Omental fat pad (tissue), 4 donors: ENCODE results near the gene RSPO4. TPM values are rescaled to one million over a fixed set of nuclear protein-coding genes. Genes with fewer than 3 reads are reported as not detected.
A peak's percentile ranks its signal among the peaks of the same experiment; 100 is the strongest.

Experiments used
- ATAC-seq: fragments of 150-250 bp; one replicate; pipeline ENCODE4 v1.9.1; 2016; ENCODE audit warnings: mild to moderate bottlenecking, moderate library complexity; ENCODE audit not compliant: low FRiP score
- DNase-seq: peaks from one replicate; pipeline ENCODE4 v3.0.0-alpha.2; 2019; ENCODE audit warnings: low spot score
- CTCF ChIP-seq, 3 donors: fragments of 450-650 bp; IDR thresholded peaks; one replicate each; pipeline ENCODE4 v1.5.1; 2016 to 2017; ENCODE audit warnings: antibody characterized with exemption in 3 of 3, mild to moderate bottlenecking in 3 of 3, moderate library complexity in 2 of 3
- total RNA-seq, 4 donors: library from RNA; depleted of rRNA; stranded (reverse); fragments of >200 nt; gene quantifications; one replicate each; pipeline ENCODE4 v1.1.0, GENCODE V29; 2016

The RSPO4 gene
- total RNA-seq, 4 donors from 2014 or later = not detected

- no peak for ATAC-seq
- no peak for TF ChIP-seq CTCF (IDR thresholded peaks at IDR 0.05)
- DNase-seq = no peak
These were observed 4.6 kb downstream of the RSPO4 start for GRCh38 chr20:997486-997885.

GRCh38 chr20:997016-997415, 5.1 kb downstream of the RSPO4 start:
- TF ChIP-seq CTCF (IDR thresholded peaks at IDR 0.05) = no peak
- ATAC-seq (no peak), DNase-seq (no peak)

GRCh38 chr20:995170-995569, 6.9 kb downstream of the RSPO4 start:
- TF ChIP-seq CTCF (IDR thresholded peaks at IDR 0.05) = no peak
- DNase-seq = no peak
- no peak for ATAC-seq

GRCh38 chr20:992801-993535, 9.1 kb downstream of the RSPO4 start:
- ATAC-seq (no peak), DNase-seq (no peak)
- TF ChIP-seq CTCF (IDR thresholded peaks at IDR 0.05) = no peak

GRCh38 chr20:991850-992249, 10.3 kb downstream of the RSPO4 start:
- DNase-seq (no peak), ATAC-seq (no peak)
- no peak for TF ChIP-seq CTCF (IDR thresholded peaks at IDR 0.05)

GRCh38 chr20:990293-990959, 11.7 kb downstream of the RSPO4 start:
- no peak for TF ChIP-seq CTCF (IDR thresholded peaks at IDR 0.05)
- ATAC-seq (peak; percentile 37), DNase-seq (no peak)

DNA sequence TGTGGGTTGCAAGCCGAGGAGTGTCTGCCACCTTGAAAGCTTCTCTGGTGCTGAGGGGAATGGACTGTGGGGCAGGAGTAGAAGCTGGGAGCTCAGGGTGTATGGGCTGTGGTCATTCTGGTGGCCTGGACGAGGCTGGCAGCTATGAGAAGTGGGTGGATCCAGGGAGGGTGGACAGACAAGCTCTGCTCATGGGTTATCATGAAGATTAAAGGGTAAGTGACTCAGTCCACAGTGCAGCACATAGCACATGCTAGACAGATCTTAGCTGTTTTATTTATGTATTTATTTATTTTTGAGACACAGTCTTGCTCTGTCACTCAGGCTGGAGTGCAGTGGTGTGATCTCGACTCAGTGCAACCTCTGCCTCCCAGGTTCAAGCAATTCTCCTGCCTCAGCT, 13.8 kb downstream of the RSPO4 start:
- no peak for DNase-seq

More for the DNA sequence above, 13.8 kb downstream of the RSPO4 start:
- ATAC-seq = no peak
- no peak for TF ChIP-seq CTCF (IDR thresholded peaks at IDR 0.05)
